HG03175 (cell line): ENCODE data around the gene DLL1.

Experiments
- ATAC-seq: cut with Tn5 transposase; IDR thresholded peaks from one replicate; pipeline ENCODE4 v1.9.1; 2021; ENCODE audit warnings: mild to moderate bottlenecking, moderate library complexity; ENCODE audit not compliant: unreplicated experiment

Gene DLL1

GRCh38 chr6:170234419-170234818 is 56.5 kb downstream of the DLL1 start:
- no peak for ATAC-seq

- no peak for ATAC-seq
These were observed 57.3 kb downstream of the DLL1 start for GRCh38 chr6:170233286-170234205.
